Retinal pigment epithelial cell (primary cell): Measurements from ENCODE around the gene ITGA11.

ENCODE experiments used
- DNase-seq: peaks from one replicate; pipeline ENCODE4 v3.0.0-alpha.2; 2010; ENCODE audit warnings: low read depth
- H3K4me3 ChIP-seq: 2 replicates; pipeline ENCODE4 v1.5.1; 2011; ENCODE audit warnings: mild to moderate bottlenecking, low read length, control low read depth, moderate library complexity
- TF ChIP-seq, protein P1 (sequence below): conservative IDR thresholded peaks from 2 replicates; pipeline ENCODE4 v1.5.1; 2011; ENCODE audit warnings: low read depth, low read length, control low read depth, inconsistent platforms

The ITGA11 gene

DNA sequence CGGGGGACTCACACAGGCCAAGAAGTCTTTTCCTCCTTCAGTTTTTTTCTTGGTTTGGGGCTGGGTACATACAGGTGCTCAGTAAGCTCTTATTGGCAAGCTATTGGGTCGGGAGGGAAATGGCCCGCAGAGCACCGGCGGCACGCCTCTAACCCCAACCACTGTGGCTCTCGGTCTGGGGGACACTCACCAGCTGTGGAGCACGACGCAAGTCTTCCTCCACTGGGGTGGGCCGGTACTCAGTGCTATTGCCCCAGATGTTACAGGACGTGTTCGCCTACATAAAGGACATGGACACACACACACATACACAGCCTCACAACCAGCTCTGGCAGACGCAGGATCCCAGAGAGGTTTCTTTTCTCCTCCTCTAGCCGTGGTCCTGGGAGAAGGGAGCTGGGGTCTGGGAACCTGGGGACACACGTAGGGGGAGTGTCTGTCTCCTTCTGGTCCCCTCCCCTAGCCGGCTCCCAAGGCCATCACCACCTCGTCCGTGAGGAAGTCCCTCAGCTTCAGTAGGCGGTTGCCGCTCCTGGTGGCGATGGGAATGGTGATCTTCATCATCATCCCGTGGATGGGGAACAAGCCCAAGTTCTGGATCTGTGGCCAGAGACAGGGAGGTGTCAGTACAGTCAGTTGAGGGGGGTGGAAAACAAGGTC lies 121.0 kb downstream of the ITGA11 start:
- TF ChIP-seq, protein P1, sequence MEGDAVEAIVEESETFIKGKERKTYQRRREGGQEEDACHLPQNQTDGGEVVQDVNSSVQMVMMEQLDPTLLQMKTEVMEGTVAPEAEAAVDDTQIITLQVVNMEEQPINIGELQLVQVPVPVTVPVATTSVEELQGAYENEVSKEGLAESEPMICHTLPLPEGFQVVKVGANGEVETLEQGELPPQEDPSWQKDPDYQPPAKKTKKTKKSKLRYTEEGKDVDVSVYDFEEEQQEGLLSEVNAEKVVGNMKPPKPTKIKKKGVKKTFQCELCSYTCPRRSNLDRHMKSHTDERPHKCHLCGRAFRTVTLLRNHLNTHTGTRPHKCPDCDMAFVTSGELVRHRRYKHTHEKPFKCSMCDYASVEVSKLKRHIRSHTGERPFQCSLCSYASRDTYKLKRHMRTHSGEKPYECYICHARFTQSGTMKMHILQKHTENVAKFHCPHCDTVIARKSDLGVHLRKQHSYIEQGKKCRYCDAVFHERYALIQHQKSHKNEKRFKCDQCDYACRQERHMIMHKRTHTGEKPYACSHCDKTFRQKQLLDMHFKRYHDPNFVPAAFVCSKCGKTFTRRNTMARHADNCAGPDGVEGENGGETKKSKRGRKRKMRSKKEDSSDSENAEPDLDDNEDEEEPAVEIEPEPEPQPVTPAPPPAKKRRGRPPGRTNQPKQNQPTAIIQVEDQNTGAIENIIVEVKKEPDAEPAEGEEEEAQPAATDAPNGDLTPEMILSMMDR: no peak
- H3K4me3 ChIP-seq: no peak overlapping the region
- DNase-seq: no peak

DNA sequence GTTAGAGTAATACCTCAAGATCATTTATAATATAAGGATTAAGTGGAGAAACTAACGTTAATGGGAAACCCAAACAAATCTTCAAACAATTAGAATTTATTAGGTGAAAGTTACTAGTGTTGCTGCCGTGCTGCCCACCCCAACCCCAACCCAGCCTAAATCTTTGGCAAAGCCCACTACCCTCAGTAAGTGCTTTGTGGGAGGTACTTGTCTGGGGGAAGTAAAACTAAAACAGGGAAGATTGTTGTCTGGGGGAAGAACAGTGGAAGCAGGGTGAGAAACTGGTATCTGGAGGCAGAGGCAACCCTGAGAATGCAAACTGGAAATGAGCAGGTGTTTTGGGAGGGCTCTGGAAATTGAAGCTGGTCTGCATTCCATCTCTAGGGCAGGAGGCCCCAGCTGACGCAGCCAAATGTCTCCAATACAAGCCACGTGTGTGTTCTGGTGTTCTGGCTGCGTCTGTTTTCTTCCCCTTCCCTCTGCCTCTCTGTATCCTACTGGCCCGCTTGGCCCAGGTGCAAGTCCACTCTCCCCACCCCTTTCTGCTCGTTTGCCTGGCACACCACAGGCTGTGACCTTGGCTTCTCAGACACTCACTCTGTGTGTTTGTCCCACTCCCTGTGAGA lies 121.7 kb downstream of the ITGA11 start:
- no peak for DNase-seq
- TF ChIP-seq, protein P1: no peak
- no peak overlapping the region for H3K4me3 ChIP-seq

DNA sequence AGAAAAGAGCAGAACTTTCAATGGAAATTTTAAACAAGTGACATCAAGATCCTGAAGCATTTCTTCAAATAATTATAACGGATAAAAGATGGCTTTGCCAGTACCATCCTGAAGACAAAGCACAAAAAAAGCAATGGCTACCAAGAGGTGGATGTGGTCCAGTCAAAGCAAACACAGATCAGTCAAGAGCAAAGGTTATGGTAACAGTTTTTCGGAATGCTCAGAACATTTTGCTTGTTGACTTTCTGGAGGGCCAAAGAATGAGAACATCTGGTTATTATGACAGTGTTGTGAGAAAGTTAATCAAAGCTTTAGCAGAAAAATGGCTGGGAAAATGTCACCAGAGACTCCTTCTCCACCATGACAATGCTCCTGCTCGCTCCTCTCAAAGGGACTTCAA lies 122.9 kb downstream of the ITGA11 start:
- no peak for DNase-seq
- TF ChIP-seq, protein P1: no peak
- no peak overlapping the region for H3K4me3 ChIP-seq

DNA sequence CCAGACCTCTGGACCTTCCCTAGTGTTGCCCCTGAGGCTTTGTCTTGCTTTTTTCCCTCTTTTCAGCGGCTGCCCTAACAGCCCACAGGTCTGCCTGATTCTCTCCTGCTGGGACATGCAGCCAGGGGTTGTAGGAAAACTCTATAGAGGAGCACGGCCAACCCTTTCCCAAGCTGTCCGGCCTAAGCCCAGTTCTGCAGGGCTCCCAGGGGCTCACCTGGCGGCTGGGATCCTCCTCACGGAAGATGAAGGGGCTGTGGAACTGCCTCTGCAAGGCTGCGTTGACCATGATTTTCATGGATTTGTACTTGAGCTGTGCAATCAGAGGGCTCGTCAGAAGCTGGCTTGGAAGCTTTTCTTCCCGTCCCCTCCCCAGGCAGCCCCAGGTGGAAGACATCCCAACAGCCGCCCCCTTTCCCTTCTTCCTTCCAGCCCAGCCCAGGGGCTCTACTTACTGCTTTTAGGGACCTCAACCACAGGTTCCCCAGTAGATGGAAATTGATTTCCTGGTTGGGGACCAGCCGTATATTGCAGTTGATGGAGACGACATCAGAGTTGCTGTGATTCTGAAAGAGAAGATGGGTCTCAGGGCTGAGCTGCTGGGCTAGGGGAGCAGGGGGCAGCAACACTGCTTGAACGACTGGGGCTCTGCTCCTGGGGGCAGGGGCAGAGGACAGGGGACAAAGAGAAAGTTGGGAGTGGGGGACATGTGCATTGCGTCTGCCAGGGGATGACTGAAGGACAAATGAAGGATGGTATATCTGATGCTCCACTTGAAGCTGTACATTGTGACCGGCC lies 124.6 kb downstream of the ITGA11 start:
- no peak overlapping the region for H3K4me3 ChIP-seq
- TF ChIP-seq, protein P1: no peak
- DNase-seq: no peak

DNA sequence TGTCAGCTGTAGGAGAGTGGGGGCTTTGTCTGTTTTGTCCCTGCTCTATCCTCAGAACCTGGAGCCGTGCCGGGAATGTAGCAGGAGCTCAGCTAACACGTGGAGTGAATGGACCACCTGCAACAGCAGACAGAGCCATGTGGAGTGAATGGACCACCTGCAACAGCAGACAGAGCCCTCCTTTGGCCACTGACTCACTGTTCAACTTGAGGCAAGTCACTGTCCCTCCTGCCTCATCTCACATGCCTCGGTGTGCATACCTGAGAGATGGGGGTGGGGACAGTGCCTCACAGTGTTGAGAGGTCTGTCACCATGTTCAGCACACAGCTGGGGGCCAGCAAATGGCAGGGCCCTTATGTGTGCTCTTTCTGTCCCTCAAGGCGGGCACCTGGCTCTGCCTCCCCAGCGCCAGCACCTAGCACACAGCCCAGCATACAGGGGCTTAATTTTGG lies 126.5 kb downstream of the ITGA11 start:
- TF ChIP-seq, protein P1: no peak
- DNase-seq: no peak
- no peak overlapping the region for H3K4me3 ChIP-seq

DNA sequence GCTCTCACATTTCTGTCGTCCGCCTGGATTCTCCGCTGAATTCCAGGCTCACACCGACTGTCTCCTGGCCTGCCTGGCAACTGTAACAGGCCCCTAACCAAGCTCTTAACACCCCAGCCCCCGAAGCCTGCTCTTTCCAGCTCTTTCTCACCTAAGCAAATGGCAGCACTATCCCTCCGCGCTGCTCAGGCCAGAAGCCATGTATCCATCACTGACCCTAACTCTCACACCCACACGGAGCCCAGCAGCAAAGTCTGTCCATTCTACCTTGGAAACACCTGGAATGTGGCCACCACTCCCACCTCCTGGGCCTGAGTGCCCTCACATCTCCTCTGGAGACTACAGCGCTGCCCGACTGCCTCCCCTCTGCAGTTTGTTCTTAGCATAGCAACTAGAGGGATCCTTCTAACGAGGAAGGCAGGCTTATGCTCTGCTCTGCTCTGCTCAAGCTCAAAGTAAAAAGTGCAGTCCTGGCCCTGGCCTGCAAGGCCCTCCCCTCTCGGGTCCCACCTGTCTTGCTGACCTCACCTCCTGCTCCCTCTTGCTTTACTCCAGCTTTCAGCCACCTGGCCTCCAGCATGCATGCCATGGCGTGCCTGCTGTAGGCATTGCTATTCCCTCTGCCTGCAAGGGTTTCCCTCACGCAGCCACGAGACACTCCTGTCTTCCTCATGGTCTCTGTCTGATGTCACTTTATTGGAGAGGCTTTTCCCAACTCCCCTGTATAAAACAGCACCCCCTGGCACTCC lies 127.2 kb downstream of the ITGA11 start:
- no peak for DNase-seq
- TF ChIP-seq, protein P1: no peak
- no peak overlapping the region for H3K4me3 ChIP-seq
